GM21786 (cell line): ENCODE measurements around the gene RAET1E.
"Not testable (repeated sequence)": the region's sequence is repeated elsewhere in the genome, so short reads cannot be mapped to it uniquely, and the experiment has no call there.

Experiments
- ATAC-seq: cut with Tn5 transposase; IDR thresholded peaks from one replicate; pipeline ENCODE4 v1.9.1; 2021; ENCODE audit not compliant: unreplicated experiment

Gene RAET1E

DNA sequence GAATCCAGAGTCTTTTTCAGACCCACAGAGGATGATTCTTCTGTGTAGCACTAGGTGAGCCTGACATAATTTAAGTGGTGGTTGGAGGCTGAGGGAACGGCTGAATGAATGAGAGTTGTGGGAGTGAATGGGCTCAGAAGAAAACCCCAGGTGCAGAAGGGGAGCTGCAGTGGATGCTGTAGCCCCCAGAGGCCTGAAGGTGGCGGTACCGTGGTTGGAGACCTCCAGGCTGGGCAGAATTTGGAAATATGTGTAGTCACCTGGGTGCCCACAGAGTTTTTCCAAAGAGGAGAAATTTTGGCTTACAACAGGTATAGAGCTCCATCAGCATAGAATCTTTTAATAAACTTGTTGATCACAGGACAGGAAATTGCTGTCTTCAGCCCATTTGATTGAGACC is 31.5 kb upstream of the RAET1E start:
- no peak for ATAC-seq

GRCh38 chr6:149927025-149927424 is 29.1 kb upstream of the RAET1E start:
- not testable (repeated sequence) for ATAC-seq

DNA sequence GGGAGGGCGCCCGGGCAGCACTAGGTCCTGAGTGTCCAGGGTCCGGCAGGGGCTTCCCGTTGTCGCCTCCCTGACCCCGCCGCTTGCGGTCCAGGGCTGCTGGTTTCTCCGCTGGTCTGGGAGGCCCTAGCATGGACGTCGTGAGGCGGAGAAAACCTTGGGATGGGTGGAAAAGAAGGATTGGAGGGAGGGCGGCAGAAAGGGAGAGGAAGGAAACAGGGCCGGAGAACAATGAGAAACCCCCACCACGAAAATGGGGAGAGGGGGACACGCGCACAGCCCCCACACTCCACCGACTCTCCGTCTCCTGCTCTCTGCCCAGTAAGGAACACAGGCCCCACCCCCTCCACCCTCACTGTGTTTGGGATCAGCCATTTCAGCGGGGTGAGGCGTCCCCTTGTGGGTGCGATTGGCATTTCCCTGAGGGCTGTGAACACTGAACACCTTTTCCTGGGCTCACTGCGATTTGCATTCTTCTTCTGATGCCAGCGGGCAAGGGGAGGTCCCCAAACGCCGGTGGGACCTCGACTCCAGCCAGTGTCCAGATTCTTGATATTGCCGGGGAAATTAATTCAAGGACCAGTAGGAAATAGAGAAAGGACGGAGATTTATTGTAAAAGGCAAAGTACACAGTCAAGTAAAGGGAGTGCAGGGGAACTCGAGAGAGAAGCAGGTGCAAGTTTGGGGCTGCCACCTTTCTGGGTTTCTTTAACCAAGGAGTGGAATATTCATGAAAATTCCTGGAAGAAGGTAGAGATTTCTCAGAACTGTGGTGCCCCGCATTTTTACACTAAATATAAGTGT is 28.3 kb upstream of the RAET1E start:
- peak; percentile 68 for ATAC-seq

DNA sequence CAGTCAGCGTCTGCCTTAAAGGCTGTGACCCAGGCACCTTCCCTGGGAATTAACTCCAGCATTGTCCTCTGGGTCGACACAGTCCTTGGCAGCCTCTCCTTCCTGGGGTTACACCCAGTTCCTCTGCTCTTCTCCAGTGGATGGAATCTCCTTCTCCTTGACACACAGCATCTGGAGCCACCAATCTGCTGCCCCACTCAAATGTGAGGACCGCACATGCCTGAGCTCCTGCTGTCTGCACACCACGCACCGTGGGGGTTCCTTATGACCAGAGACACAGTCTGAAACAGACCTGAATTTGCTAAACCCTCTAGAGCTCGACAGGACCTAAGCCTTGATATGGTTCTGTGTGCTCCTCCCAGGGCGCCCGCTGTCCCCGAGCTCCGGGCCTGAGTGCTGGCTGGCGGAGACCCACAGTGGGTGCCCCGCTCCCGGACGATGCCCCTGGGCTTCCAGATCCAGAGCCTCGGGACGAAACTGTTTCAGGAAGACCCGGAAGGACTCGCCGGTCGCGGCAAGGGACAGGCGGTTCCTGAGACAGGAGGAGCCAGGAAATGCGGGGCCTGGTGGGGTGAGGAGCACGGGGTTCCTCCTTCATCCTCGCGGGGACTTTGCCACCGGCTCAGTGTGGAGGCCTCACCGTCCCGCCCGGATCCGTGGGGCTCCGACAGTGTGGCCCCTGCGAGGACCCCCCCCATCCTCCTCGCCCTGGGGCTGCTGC is 27.5 kb upstream of the RAET1E start:
- ATAC-seq, result no peak

GRCh38 chr6:149924933-149925252 is 27.0 kb upstream of the RAET1E start:
- no peak for ATAC-seq

- no peak for ATAC-seq
Measured at GRCh38 chr6:149924206-149924932, 26.5 kb upstream of the RAET1E start.

- ATAC-seq, result no peak
Measured at GRCh38 chr6:149923327-149923986, 25.5 kb upstream of the RAET1E start.

- no peak for ATAC-seq
Measured at GRCh38 chr6:149922642-149923326, 24.9 kb upstream of the RAET1E start, which contains the start of gene RAET1G. Gene RAET1G, minus strand, starts transcription at chr6:149923121. Its CDS starts 111 bp downstream, at chr6:149923010.

DNA sequence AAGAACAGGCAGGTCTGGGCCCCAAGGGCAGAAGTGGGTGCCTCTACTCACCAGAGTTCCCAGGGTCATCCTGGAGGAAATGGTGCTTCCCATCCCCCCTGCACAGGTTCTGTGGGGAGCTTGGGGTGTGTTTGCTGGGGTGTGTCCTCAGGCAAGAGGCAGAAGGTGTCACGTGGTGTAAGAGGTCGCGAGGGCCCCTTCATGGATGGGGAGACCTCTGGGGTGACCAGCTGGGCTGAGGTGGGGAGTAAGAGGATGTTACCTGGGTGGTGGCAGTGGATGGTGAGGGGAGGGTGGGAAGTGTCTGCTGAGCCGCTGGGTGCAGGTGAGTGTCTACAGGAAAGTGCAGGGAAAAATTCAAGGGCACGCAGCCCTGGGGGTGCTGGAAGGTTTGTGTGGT is 24.2 kb upstream of the RAET1E start:
- not testable (repeated sequence) for ATAC-seq

DNA sequence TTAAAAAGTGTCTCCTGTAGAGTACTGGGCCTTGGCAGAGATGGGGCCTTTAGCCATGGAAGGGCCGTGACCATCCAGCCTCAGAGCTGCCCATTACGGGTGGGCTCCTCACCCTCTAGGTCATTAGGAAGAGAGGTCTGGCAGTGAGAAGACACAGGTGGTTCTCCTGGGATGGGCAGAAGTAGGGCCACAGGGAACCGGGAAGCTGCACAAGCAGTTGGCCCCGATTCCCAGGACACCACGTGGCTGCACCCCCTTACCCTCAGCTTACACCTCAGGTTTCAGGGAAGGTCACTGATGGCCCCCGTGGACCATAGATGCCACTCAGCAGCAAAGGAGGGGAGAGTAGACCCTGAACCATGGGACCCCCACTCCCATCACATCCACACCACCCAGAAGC is 23.4 kb upstream of the RAET1E start:
- ATAC-seq, result no peak

DNA sequence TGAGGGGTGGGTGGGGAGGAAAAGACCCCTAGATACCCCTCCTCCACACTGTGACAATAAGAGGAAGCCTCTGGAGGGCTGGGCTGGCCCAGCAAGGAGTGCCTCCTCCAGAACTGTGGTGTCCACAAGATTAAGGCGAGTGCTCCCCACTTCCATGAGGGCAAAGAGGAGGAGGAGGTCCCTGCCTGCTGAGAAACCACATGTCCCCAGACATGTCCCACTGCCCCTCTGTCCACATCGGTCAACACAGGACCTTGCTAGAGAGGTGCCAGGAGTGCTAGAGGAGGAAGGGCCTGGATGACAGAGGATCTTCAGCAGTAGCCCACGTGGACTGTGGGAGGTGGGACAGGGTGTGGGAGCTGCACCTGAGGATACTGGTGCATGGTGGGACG is 21.9 kb upstream of the RAET1E start:
- no peak for ATAC-seq

- not testable (repeated sequence) for ATAC-seq
Measured at GRCh38 chr6:149919126-149919833, 21.4 kb upstream of the RAET1E start.

- ATAC-seq, result no peak
Measured at GRCh38 chr6:149918151-149918905, 20.4 kb upstream of the RAET1E start.

DNA sequence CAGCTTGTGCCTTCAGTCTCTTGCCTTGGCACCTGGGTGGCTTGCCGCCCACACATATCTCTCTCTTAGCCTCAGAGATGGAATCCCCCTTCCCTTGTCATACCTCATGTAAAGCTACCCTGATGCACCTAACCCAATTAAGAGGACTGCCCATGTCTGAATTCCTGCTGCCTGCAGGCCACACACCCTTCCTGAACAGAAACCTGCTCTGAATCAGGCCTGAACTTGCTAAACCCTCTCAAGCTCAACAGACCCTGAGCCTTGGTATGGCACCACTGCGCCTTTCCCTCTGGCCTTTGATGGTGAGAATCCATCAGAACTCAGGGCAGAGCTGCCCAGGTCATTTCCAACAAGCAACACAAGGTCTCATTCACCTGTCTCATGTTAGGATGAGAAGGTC is 19.8 kb upstream of the RAET1E start:
- ATAC-seq, result no peak

GRCh38 chr6:149915970-149916865 is 18.3 kb upstream of the RAET1E start:
- no peak for ATAC-seq

DNA sequence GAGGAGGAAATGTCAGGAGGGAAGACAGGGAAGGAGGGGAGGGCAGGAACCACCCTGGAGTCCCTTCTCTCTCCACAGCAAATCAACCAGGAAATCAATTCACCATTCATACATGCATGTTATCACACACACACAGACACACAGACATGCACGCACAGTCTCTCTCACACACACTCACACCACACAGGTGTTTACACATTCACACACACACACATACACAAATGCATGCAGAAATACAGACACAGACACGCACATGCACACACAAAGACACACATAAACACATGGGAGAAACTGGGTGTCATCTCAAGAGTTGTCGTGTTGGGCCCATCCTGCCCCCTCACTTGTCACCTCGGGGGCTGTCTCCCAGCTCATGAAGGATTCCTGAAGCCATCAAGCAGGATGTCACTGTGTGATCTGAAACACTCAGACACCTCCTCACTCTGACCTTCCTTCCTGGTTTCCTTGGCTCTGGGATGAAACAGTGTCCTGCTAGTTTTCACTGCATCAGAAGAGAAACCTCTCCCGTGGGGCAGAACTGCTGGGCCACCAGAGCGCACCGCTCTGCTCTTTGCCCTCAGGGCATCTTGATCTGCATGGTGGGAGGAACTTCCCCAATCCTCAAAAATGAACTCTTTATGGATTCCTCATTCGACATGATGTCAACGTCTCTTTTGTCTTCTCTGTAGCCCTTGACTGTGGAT is 15.8 kb upstream of the RAET1E start:
- ATAC-seq, result no peak

GRCh38 chr6:149913085-149913484 is 15.2 kb upstream of the RAET1E start:
- no peak for ATAC-seq

DNA sequence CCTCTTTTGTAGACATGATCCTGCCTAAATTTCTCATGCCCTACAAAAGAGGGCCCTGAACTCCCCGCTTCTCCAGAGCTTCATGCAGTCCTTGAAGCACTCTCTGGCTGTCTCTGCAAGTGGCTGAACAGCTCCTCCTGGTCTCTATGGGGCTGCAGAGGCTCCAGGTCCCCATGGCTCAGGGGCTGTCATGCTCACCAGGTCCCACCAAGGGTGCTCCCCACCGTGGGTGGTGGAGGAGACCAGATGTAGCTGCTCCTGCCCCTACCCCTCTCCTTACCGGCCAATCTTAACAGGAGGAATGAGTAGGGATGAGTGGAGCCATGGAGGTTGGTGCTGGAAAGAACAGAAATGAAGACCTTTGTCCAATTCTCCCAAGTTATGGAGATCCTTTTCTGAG is 14.8 kb upstream of the RAET1E start:
- ATAC-seq, result not testable (repeated sequence)
